H9 (cell line): ENCODE measurements around the gene YKT6. TPM values are rescaled to one million over a fixed set of nuclear protein-coding genes. Genes with fewer than 3 reads are reported as not detected.

Source experiments
- DNase-seq: peaks from one replicate; pipeline ENCODE4 v3.0.0-alpha.2; 2017
- H2AFZ ChIP-seq: one replicate; pipeline ENCODE4 v1.6.1; 2013; ENCODE audit warnings: mild to moderate bottlenecking, low read length, control low read depth, moderate library complexity
- H2AK5ac ChIP-seq: 2 replicates; pipeline ENCODE4 v1.6.1; 2013; ENCODE audit warnings: low read length, control low read depth, mixed read lengths; ENCODE audit not compliant: insufficient read length
- H2BK120ac ChIP-seq: one replicate; pipeline ENCODE4 v1.6.1; 2013; ENCODE audit warnings: low read depth, mild to moderate bottlenecking, low read length, control low read depth, inconsistent platforms; ENCODE audit not compliant: poor library complexity, severe bottlenecking
- H2BK12ac ChIP-seq: 2 replicates; pipeline ENCODE4 v1.6.1; 2013; ENCODE audit warnings: low read length, control low read depth, mixed read lengths, low read depth; ENCODE audit not compliant: insufficient read length
- H2BK15ac ChIP-seq: 2 replicates; pipeline ENCODE4 v1.6.1; 2013; ENCODE audit warnings: low read depth, low read length, control low read depth
- H2BK20ac ChIP-seq: one replicate; pipeline ENCODE4 v1.6.1; 2013; ENCODE audit warnings: low read depth, mild to moderate bottlenecking, low read length, control low read depth, inconsistent platforms; ENCODE audit not compliant: poor library complexity, severe bottlenecking
- H2BK5ac ChIP-seq: 2 replicates; pipeline ENCODE4 v1.6.1; 2013; ENCODE audit warnings: low read length, control low read depth, mixed read lengths; ENCODE audit not compliant: insufficient read length
- H3K14ac ChIP-seq: 2 replicates; pipeline ENCODE4 v1.6.1; 2013; ENCODE audit warnings: low read length, control low read depth; ENCODE audit not compliant: insufficient read depth
- H3K18ac ChIP-seq: 2 replicates; pipeline ENCODE4 v1.6.1; 2013; ENCODE audit warnings: low read depth, mild to moderate bottlenecking, mixed read lengths, low read length, control low read depth; ENCODE audit not compliant: insufficient read length
- H3K23ac ChIP-seq: 2 replicates; pipeline ENCODE4 v1.6.1; 2013; ENCODE audit warnings: low read length, control low read depth, mixed read lengths, low read depth; ENCODE audit not compliant: insufficient read length
- H3K23me2 ChIP-seq: 2 replicates; pipeline ENCODE4 v1.6.1; 2013; ENCODE audit warnings: low read depth, mild to moderate bottlenecking, mixed read lengths, low read length, control low read depth; ENCODE audit not compliant: insufficient read length, poor library complexity, severe bottlenecking
- H3K27ac ChIP-seq: 2 replicates; pipeline ENCODE4 v1.5.1; 2013; ENCODE audit warnings: low read length, control low read depth, mixed read lengths, low read depth; ENCODE audit not compliant: insufficient read length
- H3K27me3 ChIP-seq: 2 replicates; pipeline ENCODE4 v1.6.1; 2013; ENCODE audit warnings: low read length, control low read depth, inconsistent platforms; ENCODE audit not compliant: insufficient read depth
- H3K4ac ChIP-seq: 2 replicates; pipeline ENCODE4 v1.6.1; 2013; ENCODE audit warnings: low read depth, mild to moderate bottlenecking, control low read depth, inconsistent platforms, low read length, moderate library complexity
- H3K4me1 ChIP-seq: 2 replicates; pipeline ENCODE4 v1.6.1; 2013; ENCODE audit warnings: low read length, control low read depth, inconsistent platforms; ENCODE audit not compliant: insufficient read depth
- H3K4me2 ChIP-seq: 2 replicates; pipeline ENCODE4 v1.6.1; 2013; ENCODE audit warnings: low read length, control low read depth, mixed read lengths; ENCODE audit not compliant: insufficient read length, insufficient read depth
- H3K56ac ChIP-seq: 2 replicates; pipeline ENCODE4 v1.6.1; 2013; ENCODE audit warnings: low read depth, mild to moderate bottlenecking, mixed read lengths, low read length, control low read depth; ENCODE audit not compliant: insufficient read length
- H3K79me1 ChIP-seq: 2 replicates; pipeline ENCODE4 v1.6.1; 2013; ENCODE audit warnings: low read depth, mild to moderate bottlenecking, moderate library complexity, low read length, control low read depth, inconsistent platforms; ENCODE audit not compliant: insufficient read depth, poor library complexity, severe bottlenecking
- H3K79me2 ChIP-seq: 2 replicates; pipeline ENCODE4 v1.6.1; 2013; ENCODE audit warnings: low read length, control low read depth, inconsistent platforms; ENCODE audit not compliant: insufficient read depth
- H3K9ac ChIP-seq: 2 replicates; pipeline ENCODE4 v1.6.1; 2013; ENCODE audit warnings: low read length, control low read depth, mixed read lengths; ENCODE audit not compliant: insufficient read length; ENCODE audit errors: extremely low read depth
- H3K9me3 ChIP-seq: one replicate; pipeline ENCODE4 v1.6.1; 2013; ENCODE audit warnings: low read depth, low read length, inconsistent platforms; ENCODE audit not compliant: control insufficient read depth
- H3T11ph ChIP-seq: one replicate; pipeline ENCODE4 v1.6.1; 2013; ENCODE audit warnings: mild to moderate bottlenecking, low read length, control low read depth, inconsistent platforms
- H4K20me1 ChIP-seq: one replicate; pipeline ENCODE4 v1.6.1; 2013; ENCODE audit not compliant: control insufficient read depth, insufficient read length, insufficient read depth
- H4K5ac ChIP-seq: 2 replicates; pipeline ENCODE4 v1.6.1; 2013; ENCODE audit warnings: low read depth, mild to moderate bottlenecking, mixed read lengths, low read length, control low read depth; ENCODE audit not compliant: insufficient read length
- H4K8ac ChIP-seq: replicated peaks from 2 replicates; pipeline ENCODE4 v1.6.1; 2013; ENCODE audit warnings: low read length, control low read depth, mixed read lengths, low read depth; ENCODE audit not compliant: insufficient read length
- H4K91ac ChIP-seq: 2 replicates; pipeline ENCODE4 v1.6.1; 2013; ENCODE audit warnings: low read depth, mild to moderate bottlenecking, moderate library complexity, mixed read lengths, low read length, control low read depth; ENCODE audit not compliant: insufficient read length
- H3K27ac Mint-ChIP-seq, 3 experiments: 2 replicates in 2 of 3; 3 replicates in 1 of 3; pipeline ENCODE4 v1.8.0; 2020 to 2021; ENCODE audit warnings: mixed read lengths in 3 of 3, mild to moderate bottlenecking in 1 of 3, moderate library complexity in 1 of 3
- H3K27me3 Mint-ChIP-seq: 2 replicates; pipeline ENCODE4 v1.8.0; 2021; ENCODE audit warnings: low read depth, mild to moderate bottlenecking, moderate library complexity, mixed read lengths
- H3K36me3 Mint-ChIP-seq, 3 experiments: 2 replicates in 2 of 3; 3 replicates in 1 of 3; pipeline ENCODE4 v1.8.0; 2020 to 2021; ENCODE audit warnings: low read depth in 3 of 3, mixed read lengths in 3 of 3; ENCODE audit not compliant: insufficient read depth in 1 of 3
- H3K4me1 Mint-ChIP-seq, 2 experiments: 2 replicates each; pipeline ENCODE4 v1.8.0; 2020; ENCODE audit warnings: mixed read lengths in 2 of 2
- H3K4me3 Mint-ChIP-seq, 2 experiments: 2 replicates in 1 of 2; 3 replicates in 1 of 2; pipeline ENCODE4 v1.8.0; 2020 to 2021; ENCODE audit warnings: mild to moderate bottlenecking in 2 of 2, mixed read lengths in 2 of 2, moderate library complexity in 1 of 2
- H3K9me3 Mint-ChIP-seq, 2 experiments: 2 replicates in 1 of 2; 3 replicates in 1 of 2; pipeline ENCODE4 v1.8.0; 2020; ENCODE audit warnings: mild to moderate bottlenecking in 2 of 2, mixed read lengths in 2 of 2, moderate library complexity in 1 of 2
- CTCF ChIP-seq: fragments of 200-600 bp; sonication (generic); conservative IDR thresholded peaks from 3 replicates; pipeline ENCODE4 v1.8.0; 2021; ENCODE audit warnings: antibody characterized with exemption, mild to moderate bottlenecking
- WGBS: extraction: QIAGEN DNeasy Blood & Tissue Kit; methylation state at CpG from one replicate; pipeline ENCODE4 v1.1.7; 2013; ENCODE audit warnings: missing lambda C conversion rate, low lambda C conversion rate, mixed read lengths; ENCODE audit not compliant: insufficient read length; ENCODE audit errors: extremely low coverage; 5-methylcytosine and 5-hydroxymethylcytosine counted together
- total RNA-seq: library from RNA; stranded (reverse); gene quantifications from 2 replicates; pipeline ENCODE4 v1.2.1, GENCODE V29; 2021

The YKT6 gene
- total RNA-seq, 1 experiment from 2014 or later, result 104 TPM

GRCh38 chr7:44261240-44261639, 60.5 kb downstream of the YKT6 start:
- Histone ChIP-seq H3K4me2 (no peak overlapping the region), H3K4ac (no peak overlapping the region), H4K91ac (no peak overlapping the region), H3K9me3 (no peaks in the 10 kb centered on the region), H3K23ac (no peak overlapping the region), H3K14ac (no peak overlapping the region), H2BK5ac (no peak overlapping the region), H3K9ac (no peak overlapping the region), H2BK120ac (no peak overlapping the region), H4K5ac (no peak overlapping the region), H2BK12ac (no peak overlapping the region), H2BK20ac (no peak overlapping the region), H3K79me1 (no peaks in the 10 kb centered on the region), H2AK5ac (no peak overlapping the region), H3K79me2 (no peaks in the 10 kb centered on the region), H4K8ac (no peak overlapping the region), H3K4me1 (no peaks in the 10 kb centered on the region; the same call in 1 of the 2 replicates), H3K23me2 (no peaks in the 10 kb centered on the region), H3K18ac (no peak overlapping the region), H2BK15ac (no peak overlapping the region), H2AFZ (no peak overlapping the region), H4K20me1 (no peaks in the 10 kb centered on the region), H3K56ac (no peak overlapping the region), H3T11ph (no peak overlapping the region), H3K27me3 (peaks cover 1% of the 10 kb centered on the region; the same call in 1 of the 2 replicates), H3K27ac (no peak overlapping the region)
- H3K27me3 Mint-ChIP-seq, result peaks cover 15% of the 10 kb centered on the region
- H3K4me1 Mint-ChIP-seq, result peaks cover 0 to 7% of the 10 kb centered on the region in 2 experiments; a peak in 2 of 4 replicates
- no peak for DNase-seq
- H3K36me3 Mint-ChIP-seq, result no peaks in the 10 kb centered on the region
- peak overlapping the region in 1 of 3 experiments; percentile 42; a peak in 1 of 7 replicates for H3K27ac Mint-ChIP-seq
- TF ChIP-seq CTCF, result no peak
- H3K4me3 Mint-ChIP-seq, result no peak overlapping the region
- no peaks in the 10 kb centered on the region for H3K9me3 Mint-ChIP-seq
- no CpG with 5 or more reads among the region's 5 CpGs for WGBS
